Measurements from ENCODE around the gene TTC23.

Gene TTC23

DNA sequence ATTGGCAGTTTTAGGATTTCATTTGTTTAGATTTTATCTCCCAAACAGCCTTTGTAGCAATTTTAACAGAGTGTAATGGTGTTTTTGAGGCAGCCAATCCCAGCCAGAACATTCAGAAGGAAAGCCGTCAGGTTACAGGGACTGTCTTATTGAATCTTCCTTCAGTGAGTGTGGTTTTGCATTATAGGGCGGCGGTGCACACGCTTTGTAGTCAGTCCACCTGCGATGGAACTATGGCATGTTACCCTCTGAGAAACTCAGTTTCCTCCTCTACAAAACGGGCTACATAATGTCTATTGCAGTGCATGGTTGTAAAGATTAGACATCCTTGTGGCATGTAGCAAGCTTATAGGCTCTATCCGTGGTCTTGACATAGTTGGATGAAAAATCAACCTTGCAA is 2.9 kb upstream of the TTC23 start:
- H3K27ac ChIP-seq (replicated peaks): no peak overlapping the region; the same call in 1 of the 2 replicates
- TF ChIP-seq SPI1 (IDR thresholded peaks at IDR 0.05; ENCODE audit: borderline replicate concordance, low read depth) (no peak), POLR2AphosphoS5 (IDR thresholded peaks at IDR 0.05; ENCODE audit: low read depth) (no peak), GABPA (IDR thresholded peaks at IDR 0.05; ENCODE audit: low read depth) (no peak)
- TF ChIP-seq, protein P1, sequence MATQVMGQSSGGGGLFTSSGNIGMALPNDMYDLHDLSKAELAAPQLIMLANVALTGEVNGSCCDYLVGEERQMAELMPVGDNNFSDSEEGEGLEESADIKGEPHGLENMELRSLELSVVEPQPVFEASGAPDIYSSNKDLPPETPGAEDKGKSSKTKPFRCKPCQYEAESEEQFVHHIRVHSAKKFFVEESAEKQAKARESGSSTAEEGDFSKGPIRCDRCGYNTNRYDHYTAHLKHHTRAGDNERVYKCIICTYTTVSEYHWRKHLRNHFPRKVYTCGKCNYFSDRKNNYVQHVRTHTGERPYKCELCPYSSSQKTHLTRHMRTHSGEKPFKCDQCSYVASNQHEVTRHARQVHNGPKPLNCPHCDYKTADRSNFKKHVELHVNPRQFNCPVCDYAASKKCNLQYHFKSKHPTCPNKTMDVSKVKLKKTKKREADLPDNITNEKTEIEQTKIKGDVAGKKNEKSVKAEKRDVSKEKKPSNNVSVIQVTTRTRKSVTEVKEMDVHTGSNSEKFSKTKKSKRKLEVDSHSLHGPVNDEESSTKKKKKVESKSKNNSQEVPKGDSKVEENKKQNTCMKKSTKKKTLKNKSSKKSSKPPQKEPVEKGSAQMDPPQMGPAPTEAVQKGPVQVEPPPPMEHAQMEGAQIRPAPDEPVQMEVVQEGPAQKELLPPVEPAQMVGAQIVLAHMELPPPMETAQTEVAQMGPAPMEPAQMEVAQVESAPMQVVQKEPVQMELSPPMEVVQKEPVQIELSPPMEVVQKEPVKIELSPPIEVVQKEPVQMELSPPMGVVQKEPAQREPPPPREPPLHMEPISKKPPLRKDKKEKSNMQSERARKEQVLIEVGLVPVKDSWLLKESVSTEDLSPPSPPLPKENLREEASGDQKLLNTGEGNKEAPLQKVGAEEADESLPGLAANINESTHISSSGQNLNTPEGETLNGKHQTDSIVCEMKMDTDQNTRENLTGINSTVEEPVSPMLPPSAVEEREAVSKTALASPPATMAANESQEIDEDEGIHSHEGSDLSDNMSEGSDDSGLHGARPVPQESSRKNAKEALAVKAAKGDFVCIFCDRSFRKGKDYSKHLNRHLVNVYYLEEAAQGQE (IDR thresholded peaks at IDR 0.05; ENCODE audit: insufficient replicate concordance, low read depth): no peak
- TF ChIP-seq, protein P2, sequence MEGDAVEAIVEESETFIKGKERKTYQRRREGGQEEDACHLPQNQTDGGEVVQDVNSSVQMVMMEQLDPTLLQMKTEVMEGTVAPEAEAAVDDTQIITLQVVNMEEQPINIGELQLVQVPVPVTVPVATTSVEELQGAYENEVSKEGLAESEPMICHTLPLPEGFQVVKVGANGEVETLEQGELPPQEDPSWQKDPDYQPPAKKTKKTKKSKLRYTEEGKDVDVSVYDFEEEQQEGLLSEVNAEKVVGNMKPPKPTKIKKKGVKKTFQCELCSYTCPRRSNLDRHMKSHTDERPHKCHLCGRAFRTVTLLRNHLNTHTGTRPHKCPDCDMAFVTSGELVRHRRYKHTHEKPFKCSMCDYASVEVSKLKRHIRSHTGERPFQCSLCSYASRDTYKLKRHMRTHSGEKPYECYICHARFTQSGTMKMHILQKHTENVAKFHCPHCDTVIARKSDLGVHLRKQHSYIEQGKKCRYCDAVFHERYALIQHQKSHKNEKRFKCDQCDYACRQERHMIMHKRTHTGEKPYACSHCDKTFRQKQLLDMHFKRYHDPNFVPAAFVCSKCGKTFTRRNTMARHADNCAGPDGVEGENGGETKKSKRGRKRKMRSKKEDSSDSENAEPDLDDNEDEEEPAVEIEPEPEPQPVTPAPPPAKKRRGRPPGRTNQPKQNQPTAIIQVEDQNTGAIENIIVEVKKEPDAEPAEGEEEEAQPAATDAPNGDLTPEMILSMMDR (IDR thresholded peaks at IDR 0.05; ENCODE audit: insufficient read depth, low read length): no peak
- H3K27me3 ChIP-seq (ENCODE audit: insufficient read depth, poor library complexity, severe bottlenecking): no peaks in the 10 kb centered on the region
- DNase-seq (ENCODE audit: low read depth in 1 of 2, low spot score in 1 of 2): no peak
- no peak overlapping the region; the same call in 1 of the 2 replicates for H3K4me3 ChIP-seq (replicated peaks; ENCODE audit: insufficient read depth, low read length)

DNA sequence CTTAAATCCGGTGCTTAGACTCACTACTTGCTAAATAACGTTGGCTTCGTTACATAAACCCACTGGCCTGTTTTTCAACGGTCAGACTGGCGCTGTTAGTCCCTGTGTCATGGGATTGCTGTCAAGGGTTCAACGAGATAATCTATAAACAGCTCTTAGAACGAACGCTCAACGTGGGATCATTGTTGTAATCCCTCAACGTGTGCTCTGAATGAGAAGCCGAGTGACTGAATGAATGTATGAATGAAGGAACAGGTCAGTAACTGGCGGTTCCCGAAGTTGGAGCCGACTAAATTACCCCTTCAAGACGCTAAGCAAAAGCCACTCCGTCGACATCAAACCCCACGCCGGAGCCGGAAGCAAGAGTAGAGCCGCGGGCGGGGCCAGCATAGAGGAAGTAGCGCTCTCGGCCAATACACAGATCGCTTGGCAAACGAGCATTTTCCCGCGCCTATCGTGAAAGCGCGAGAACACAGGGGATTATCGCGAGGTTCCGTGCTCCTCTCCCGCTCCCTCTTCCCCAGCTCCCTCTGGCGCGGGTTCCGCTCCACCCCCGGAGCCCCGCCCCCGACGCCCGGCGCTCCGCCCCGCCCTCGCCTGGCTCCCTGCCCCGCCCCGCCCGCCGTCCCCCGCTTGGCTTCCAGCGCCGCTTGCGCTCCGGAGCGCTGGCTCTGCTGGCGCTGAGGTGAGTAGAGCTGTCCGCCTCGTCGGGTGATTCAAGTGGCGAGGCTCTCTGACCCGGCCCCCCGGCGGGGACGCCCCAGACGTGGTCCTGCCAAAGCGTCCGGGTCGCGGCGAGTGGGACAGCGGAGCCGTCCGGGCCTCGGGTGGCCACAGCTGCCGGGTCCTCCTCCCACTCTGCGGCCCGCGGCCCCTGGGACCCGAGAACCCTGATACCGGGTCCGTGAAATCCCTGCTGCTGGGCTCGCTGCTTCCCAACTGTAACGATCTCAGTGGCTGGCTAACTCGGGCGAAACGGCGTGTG is 1.8 kb upstream of the TTC23 start, which contains the start of gene LRRC28:
Gene LRRC28, plus strand, starts transcription at position 625 of the 985 bp plus-strand sequence. CDS start 4,477 bp downstream, outside the sequence.
- TF ChIP-seq POLR2AphosphoS5 (IDR thresholded peaks at IDR 0.05; ENCODE audit: low read depth) (peak; percentile 93), SPI1 (IDR thresholded peaks at IDR 0.05; ENCODE audit: borderline replicate concordance, low read depth) (peak; percentile 51; the same call in 1 of the 2 replicates), GABPA (IDR thresholded peaks at IDR 0.05; ENCODE audit: low read depth) (peak; percentile 78)
- TF ChIP-seq, protein P1 (IDR thresholded peaks at IDR 0.05; ENCODE audit: insufficient replicate concordance, low read depth): peak; percentile 56
- TF ChIP-seq, protein P2 (IDR thresholded peaks at IDR 0.05; ENCODE audit: insufficient read depth, low read length): no peak
- Histone ChIP-seq H3K27ac (replicated peaks) (peak within 1 kb of the TSS; percentile 85), H3K27me3 (ENCODE audit: insufficient read depth, poor library complexity, severe bottlenecking) (no peaks in the 10 kb centered on the region), H3K4me3 (replicated peaks; ENCODE audit: insufficient read depth, low read length) (peak within 1 kb of the TSS; percentile 90)
- peak; percentile 97 to 98 for DNase-seq (ENCODE audit: low read depth in 1 of 2, low spot score in 1 of 2)

- Histone ChIP-seq H3K4me3 (replicated peaks; ENCODE audit: insufficient read depth, low read length) (peak overlapping the region; percentile 90), H3K27me3 (ENCODE audit: insufficient read depth, poor library complexity, severe bottlenecking) (no peaks in the 10 kb centered on the region), H3K27ac (replicated peaks) (peak overlapping the region; percentile 85)
- DNase-seq (ENCODE audit: low read depth in 1 of 2, low spot score in 1 of 2): no peak
- TF ChIP-seq SPI1 (IDR thresholded peaks at IDR 0.05; ENCODE audit: borderline replicate concordance, low read depth) (no peak), POLR2AphosphoS5 (IDR thresholded peaks at IDR 0.05; ENCODE audit: low read depth) (no peak), GABPA (IDR thresholded peaks at IDR 0.05; ENCODE audit: low read depth) (no peak)
- TF ChIP-seq, protein P1 (IDR thresholded peaks at IDR 0.05; ENCODE audit: insufficient replicate concordance, low read depth): no peak
- TF ChIP-seq, protein P2 (IDR thresholded peaks at IDR 0.05; ENCODE audit: insufficient read depth, low read length): no peak
These were observed 1.1 kb upstream of the TTC23 start for GRCh38 chr15:99250494-99250856.
